ENCODE measurements around the gene CDK19.

CDK19 gene

GRCh38 chr6:110593637-110594036 lies 221.6 kb downstream of the CDK19 start:
- no peak overlapping the region for H3K9ac ChIP-seq (ENCODE audit: low read length)
- no peaks in the 10 kb centered on the region for H3K79me2 ChIP-seq (ENCODE audit: insufficient read depth, low read length)
- H3F3A ChIP-seq (ENCODE audit: insufficient read depth, low read length): no peaks in the 10 kb centered on the region
- H3K4me3 ChIP-seq (ENCODE audit: low read depth, low read length, poor library complexity, severe bottlenecking): no peak overlapping the region
- no peaks in the 10 kb centered on the region for H3K36me3 ChIP-seq (ENCODE audit: insufficient read depth, low read length)
- no peaks in the 10 kb centered on the region for H3K27me3 ChIP-seq (ENCODE audit: insufficient read depth, low read length)
- TF ChIP-seq, protein P1, sequence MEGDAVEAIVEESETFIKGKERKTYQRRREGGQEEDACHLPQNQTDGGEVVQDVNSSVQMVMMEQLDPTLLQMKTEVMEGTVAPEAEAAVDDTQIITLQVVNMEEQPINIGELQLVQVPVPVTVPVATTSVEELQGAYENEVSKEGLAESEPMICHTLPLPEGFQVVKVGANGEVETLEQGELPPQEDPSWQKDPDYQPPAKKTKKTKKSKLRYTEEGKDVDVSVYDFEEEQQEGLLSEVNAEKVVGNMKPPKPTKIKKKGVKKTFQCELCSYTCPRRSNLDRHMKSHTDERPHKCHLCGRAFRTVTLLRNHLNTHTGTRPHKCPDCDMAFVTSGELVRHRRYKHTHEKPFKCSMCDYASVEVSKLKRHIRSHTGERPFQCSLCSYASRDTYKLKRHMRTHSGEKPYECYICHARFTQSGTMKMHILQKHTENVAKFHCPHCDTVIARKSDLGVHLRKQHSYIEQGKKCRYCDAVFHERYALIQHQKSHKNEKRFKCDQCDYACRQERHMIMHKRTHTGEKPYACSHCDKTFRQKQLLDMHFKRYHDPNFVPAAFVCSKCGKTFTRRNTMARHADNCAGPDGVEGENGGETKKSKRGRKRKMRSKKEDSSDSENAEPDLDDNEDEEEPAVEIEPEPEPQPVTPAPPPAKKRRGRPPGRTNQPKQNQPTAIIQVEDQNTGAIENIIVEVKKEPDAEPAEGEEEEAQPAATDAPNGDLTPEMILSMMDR (IDR thresholded peaks at IDR 0.05; ENCODE audit: low read length): no peak
- TF ChIP-seq EZH2 (IDR thresholded peaks at IDR 0.05; ENCODE audit: borderline replicate concordance, low read length): no peak
- H3K4me2 ChIP-seq (ENCODE audit: low read length): no peak overlapping the region
- H3K9me3 ChIP-seq (ENCODE audit: low read length): no peaks in the 10 kb centered on the region
- H3K27ac ChIP-seq (ENCODE audit: low read depth, low read length, poor library complexity, severe bottlenecking): no peak overlapping the region
- H3K4me1 ChIP-seq (ENCODE audit: insufficient read depth, low read length, severe bottlenecking): no peaks in the 10 kb centered on the region
- H2AFZ ChIP-seq (ENCODE audit: low read length): no peak overlapping the region
- H4K20me1 ChIP-seq (ENCODE audit: insufficient read depth, low read length): no peaks in the 10 kb centered on the region
- H3K9me2 ChIP-seq (ENCODE audit: low read depth, low read length): no peaks in the 10 kb centered on the region

- no peaks in the 10 kb centered on the region for H4K20me1 ChIP-seq (ENCODE audit: insufficient read depth, low read length)
- no peaks in the 10 kb centered on the region for H3F3A ChIP-seq (ENCODE audit: insufficient read depth, low read length)
- no peak overlapping the region for H3K4me3 ChIP-seq (ENCODE audit: low read depth, low read length, poor library complexity, severe bottlenecking)
- no peaks in the 10 kb centered on the region for H3K9me2 ChIP-seq (ENCODE audit: low read depth, low read length)
- H3K9ac ChIP-seq (ENCODE audit: low read length): no peak overlapping the region
- no peaks in the 10 kb centered on the region for H3K9me3 ChIP-seq (ENCODE audit: low read length)
- no peaks in the 10 kb centered on the region for H3K79me2 ChIP-seq (ENCODE audit: insufficient read depth, low read length)
- H3K4me2 ChIP-seq (ENCODE audit: low read length): no peak overlapping the region
- H3K4me1 ChIP-seq (ENCODE audit: insufficient read depth, low read length, severe bottlenecking): no peaks in the 10 kb centered on the region
- H3K36me3 ChIP-seq (ENCODE audit: insufficient read depth, low read length): no peaks in the 10 kb centered on the region
- H3K27me3 ChIP-seq (ENCODE audit: insufficient read depth, low read length): no peaks in the 10 kb centered on the region
- TF ChIP-seq, protein P1 (IDR thresholded peaks at IDR 0.05; ENCODE audit: low read length): no peak
- no peak for TF ChIP-seq EZH2 (IDR thresholded peaks at IDR 0.05; ENCODE audit: borderline replicate concordance, low read length)
- no peak overlapping the region for H2AFZ ChIP-seq (ENCODE audit: low read length)
- no peak overlapping the region for H3K27ac ChIP-seq (ENCODE audit: low read depth, low read length, poor library complexity, severe bottlenecking)
These were observed 222.5 kb downstream of the CDK19 start for GRCh38 chr6:110592765-110593164.

- Histone ChIP-seq H3K9ac (ENCODE audit: low read length) (no peak overlapping the region), H4K20me1 (ENCODE audit: insufficient read depth, low read length) (no peaks in the 10 kb centered on the region)
These were observed 224.4 kb downstream of the CDK19 start for GRCh38 chr6:110590821-110591351.

More at GRCh38 chr6:110590821-110591351, 224.4 kb downstream of the CDK19 start:
- Histone ChIP-seq H3K4me1 (ENCODE audit: insufficient read depth, low read length, severe bottlenecking) (no peaks in the 10 kb centered on the region), H3K4me2 (ENCODE audit: low read length) (no peak overlapping the region), H3F3A (ENCODE audit: insufficient read depth, low read length) (no peaks in the 10 kb centered on the region), H2AFZ (ENCODE audit: low read length) (no peak overlapping the region), H3K9me2 (ENCODE audit: low read depth, low read length) (no peaks in the 10 kb centered on the region), H3K27ac (ENCODE audit: low read depth, low read length, poor library complexity, severe bottlenecking) (no peak overlapping the region), H3K9me3 (ENCODE audit: low read length) (no peaks in the 10 kb centered on the region), H3K36me3 (ENCODE audit: insufficient read depth, low read length) (no peaks in the 10 kb centered on the region), H3K79me2 (ENCODE audit: insufficient read depth, low read length) (no peaks in the 10 kb centered on the region), H3K4me3 (ENCODE audit: low read depth, low read length, poor library complexity, severe bottlenecking) (no peak overlapping the region), H3K27me3 (ENCODE audit: insufficient read depth, low read length) (no peaks in the 10 kb centered on the region)
- no peak for TF ChIP-seq EZH2 (IDR thresholded peaks at IDR 0.05; ENCODE audit: borderline replicate concordance, low read length)
- TF ChIP-seq, protein P1 (IDR thresholded peaks at IDR 0.05; ENCODE audit: low read length): no peak

All from OCI-LY1 (cell line).